ENCODE measurements around the gene EXOC2.

GRCh38 chr6:537114-537513, 155.8 kb downstream of the EXOC2 start:
- TF ChIP-seq TARDBP (IDR thresholded peaks at IDR 0.05): no peak
- TF ChIP-seq L3MBTL2 (conservative IDR thresholded peaks at IDR 0.05): no peak
- TF ChIP-seq CTBP1 (IDR thresholded peaks at IDR 0.05; ENCODE audit: borderline replicate concordance): no peak
- no peak for TF ChIP-seq FOXK2 (IDR thresholded peaks at IDR 0.05)
- no peak for TF ChIP-seq FOXM1 (IDR thresholded peaks at IDR 0.05; ENCODE audit: borderline replicate concordance)
- no peak for TF ChIP-seq BHLHE40 (IDR thresholded peaks at IDR 0.05; ENCODE audit: borderline replicate concordance)
- TF ChIP-seq ELF4 (IDR thresholded peaks at IDR 0.05): no peak
- TF ChIP-seq NFRKB (IDR thresholded peaks at IDR 0.05): no peak
